GM12873 (cell line): ENCODE measurements around the gene LPIN1.

Experiments used
- TF ChIP-seq, protein P1 (sequence below): IDR thresholded peaks from 2 replicates; pipeline ENCODE4 v1.5.1; 2012; ENCODE audit warnings: low read depth, mild to moderate bottlenecking, moderate library complexity, low read length, control low read depth; ENCODE audit not compliant: insufficient read depth; ENCODE audit errors: missing control alignments

LPIN1 gene

DNA sequence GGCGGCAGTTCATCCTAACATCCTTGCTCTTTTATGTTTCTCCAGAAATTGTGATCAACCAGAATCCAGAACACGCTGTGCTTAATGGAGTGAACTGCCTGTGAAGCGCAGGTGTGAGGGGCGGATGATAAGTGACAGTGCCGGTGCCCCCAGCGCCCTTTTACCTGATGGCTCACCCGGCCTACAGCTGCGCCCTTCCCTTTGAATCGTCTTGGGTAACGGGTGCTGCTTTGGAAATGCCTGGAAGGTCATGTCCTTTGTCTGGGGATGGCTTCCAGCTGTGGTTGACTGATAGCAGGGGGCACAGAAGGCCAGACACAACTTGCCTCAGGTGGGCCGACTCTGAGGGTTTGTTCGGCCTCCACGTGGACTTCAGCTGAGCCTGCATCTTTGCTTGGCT is 119.4 kb downstream of the LPIN1 start:
- TF ChIP-seq, protein P1, sequence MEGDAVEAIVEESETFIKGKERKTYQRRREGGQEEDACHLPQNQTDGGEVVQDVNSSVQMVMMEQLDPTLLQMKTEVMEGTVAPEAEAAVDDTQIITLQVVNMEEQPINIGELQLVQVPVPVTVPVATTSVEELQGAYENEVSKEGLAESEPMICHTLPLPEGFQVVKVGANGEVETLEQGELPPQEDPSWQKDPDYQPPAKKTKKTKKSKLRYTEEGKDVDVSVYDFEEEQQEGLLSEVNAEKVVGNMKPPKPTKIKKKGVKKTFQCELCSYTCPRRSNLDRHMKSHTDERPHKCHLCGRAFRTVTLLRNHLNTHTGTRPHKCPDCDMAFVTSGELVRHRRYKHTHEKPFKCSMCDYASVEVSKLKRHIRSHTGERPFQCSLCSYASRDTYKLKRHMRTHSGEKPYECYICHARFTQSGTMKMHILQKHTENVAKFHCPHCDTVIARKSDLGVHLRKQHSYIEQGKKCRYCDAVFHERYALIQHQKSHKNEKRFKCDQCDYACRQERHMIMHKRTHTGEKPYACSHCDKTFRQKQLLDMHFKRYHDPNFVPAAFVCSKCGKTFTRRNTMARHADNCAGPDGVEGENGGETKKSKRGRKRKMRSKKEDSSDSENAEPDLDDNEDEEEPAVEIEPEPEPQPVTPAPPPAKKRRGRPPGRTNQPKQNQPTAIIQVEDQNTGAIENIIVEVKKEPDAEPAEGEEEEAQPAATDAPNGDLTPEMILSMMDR, result no peak

DNA sequence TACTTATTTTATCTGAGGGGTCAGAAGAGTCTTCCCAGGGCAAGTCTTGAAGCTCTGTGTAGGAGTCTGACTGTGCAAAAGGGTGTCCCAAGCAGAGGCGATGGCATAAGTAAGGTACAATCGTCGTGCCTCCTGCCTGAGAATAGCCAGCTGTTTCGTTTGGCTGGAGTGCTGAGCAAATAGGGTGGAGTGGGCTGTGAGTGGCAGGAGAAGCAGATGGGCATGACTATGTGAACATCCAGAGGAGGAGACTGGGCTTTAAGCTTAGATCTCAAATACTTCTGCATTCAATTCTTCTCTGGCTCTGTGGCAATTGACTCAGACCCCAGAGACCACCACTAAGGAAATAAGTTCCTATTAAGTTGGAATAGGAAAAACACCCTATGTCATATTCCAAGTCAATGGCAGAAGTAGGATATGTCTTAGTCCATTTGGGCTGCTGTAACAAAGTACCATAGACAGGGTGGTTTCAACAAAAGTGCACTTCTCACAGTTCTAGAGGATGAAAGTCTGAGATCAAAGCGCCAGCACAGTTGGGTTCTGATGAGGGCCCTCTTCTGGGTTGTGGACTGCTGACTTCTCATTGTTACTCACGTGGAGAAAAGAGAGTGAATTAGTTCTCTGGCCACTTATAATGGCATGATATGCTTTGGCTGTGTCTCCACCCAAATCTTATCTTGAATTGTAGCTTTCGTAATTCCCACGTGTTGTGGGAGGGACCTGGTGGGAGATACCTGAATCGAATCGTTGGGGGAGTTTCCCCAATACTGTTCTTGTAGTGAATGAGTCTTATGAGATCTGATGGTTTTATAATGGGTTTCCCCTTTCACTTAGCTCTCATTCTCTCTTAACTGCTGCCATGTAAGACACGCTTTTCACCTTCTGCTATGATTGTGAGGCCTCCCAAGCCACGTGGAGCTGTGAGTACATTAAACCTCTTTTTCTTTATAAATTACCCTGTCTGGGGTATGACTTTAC is 120.2 kb downstream of the LPIN1 start:
- TF ChIP-seq, protein P1, result no peak

DNA sequence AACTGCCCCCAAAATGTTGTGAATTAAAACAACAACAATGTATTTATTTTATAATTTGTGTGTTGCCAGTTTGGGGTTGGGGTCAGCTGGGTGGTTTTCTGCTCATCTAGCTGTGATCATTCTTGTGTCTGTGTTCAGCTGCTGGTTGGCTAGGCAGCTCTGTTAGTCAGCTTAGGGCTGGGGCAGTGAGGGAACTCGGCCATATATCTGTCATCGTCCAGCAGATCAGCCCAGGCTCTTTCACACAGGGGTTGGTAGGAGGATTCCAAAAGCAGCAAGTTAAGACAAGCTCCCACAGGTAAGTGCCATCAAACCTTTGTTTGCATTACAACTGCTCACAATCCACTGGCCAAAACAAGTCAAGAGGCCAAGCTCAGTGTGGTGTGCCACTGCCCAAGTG is 121.5 kb downstream of the LPIN1 start:
- TF ChIP-seq, protein P1, result no peak

DNA sequence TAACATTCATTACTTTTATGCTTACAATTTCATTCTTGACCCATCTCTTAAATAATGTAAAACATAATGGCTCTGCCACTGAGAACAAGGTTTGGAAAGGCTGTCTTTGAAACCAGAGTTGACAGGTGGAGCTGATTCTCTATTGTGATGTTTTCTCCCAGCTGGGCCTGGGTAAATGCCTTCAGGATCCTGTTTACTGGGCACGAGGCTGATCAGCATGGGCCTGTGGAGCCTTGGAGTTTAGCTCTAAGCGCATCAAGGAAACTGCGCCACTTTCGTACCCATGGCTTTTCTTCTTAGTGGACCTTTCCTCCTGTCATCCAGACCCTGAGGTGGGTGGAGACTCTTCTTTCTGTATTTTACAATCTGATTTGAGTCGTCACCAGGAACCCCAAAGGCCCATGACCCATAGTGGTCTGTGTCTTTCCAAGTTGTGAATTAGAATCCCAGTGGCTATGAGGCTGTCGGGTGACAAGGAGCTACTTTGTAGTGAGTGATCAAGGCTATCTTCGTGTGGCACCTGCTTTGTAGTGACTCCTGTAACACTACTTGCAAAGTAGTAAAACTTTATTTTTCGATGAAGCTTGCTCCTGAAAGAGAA is 123.1 kb downstream of the LPIN1 start:
- TF ChIP-seq, protein P1, result no peak

DNA sequence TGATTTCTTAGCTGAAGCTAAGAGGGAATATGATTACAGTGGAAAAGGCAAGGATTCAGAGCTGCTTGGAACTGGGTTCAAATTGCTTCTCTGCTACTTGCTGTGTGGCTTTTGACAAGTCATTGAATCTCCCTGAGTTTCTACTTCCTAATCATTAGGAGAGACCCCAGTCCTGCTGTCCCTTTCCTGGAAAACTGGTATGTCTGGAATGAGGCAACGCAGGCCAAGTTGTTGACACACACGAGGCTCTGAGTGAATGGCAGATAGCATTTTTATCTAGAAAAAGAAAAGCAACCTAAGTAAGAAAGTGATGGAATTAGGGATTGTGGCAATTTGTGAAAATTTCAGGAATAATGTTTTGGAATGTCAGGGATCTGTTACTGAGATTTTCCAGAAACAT is 123.6 kb downstream of the LPIN1 start:
- TF ChIP-seq, protein P1, result no peak

DNA sequence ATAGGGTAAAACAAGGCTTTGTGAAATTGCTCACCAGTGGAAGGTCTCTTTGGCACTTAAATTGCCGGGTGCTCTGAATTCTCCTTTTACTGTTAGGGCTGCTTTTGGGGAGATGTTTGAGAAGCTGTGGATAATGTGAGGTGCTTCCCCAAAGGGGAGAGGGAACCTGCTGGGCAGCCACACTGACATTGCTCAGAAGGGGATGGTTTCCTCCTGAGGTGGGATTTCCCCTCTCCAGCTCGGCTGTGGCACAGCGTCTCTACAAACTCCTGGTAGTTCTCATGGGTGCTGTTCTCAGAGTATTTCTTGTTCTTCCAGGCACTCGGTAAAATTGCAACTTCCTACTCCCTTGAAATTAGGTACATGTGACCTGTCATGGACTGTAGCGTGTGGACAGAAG is 124.2 kb downstream of the LPIN1 start:
- TF ChIP-seq, protein P1, result no peak

DNA sequence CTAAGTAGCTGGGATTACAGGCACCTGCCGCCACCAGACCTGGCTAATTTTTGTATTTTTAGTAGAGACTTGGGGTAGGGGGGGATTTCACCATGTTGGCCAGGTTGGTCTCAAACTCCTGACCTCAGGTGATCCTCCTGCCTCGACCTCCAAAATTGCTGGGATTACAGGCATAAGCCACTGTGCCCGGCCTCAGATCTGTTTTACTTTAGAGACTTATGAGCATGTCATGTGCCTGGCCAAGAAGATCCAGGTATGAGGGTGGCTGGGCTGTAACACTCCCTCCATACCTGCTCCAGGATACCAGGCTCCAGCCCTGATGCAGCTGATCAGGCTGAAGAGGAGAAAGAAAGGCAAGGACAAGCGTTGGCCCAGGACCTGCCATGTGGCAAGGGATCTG is 125.0 kb downstream of the LPIN1 start:
- TF ChIP-seq, protein P1, result no peak
